Measurements from ENCODE around the gene C1QTNF8. TPM values are rescaled to one million over a fixed set of nuclear protein-coding genes. Genes with fewer than 3 reads are reported as not detected.

The C1QTNF8 gene
- total RNA-seq, 1 donor, result not detected

DNA sequence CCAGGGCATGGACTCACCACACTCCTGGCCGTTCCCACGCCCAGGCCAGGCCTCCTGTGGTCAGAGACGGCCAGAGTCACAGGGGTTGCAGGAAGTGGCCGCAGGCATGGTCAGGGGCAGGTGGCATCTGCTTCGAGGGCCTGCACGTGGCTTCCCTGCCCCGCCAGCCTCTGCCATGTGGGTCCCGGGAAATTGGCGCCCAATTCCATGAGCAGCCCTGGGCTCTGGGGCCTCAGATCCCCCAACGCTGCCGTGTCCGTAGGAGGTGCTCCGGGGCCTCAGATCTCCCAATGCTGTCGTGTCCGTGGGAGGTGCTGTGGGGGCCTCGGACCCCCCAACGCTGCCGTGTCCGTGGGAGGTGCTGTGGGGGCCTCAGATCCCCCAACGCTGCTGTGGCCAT is 33.1 kb downstream of the C1QTNF8 start:
- Histone ChIP-seq H4K20me1 (ENCODE audit: insufficient read depth, low read length) (no peaks in the 10 kb centered on the region), H2AFZ (ENCODE audit: low read length) (no peak overlapping the region), H3K27me3 (ENCODE audit: insufficient read depth, low read length) (peaks cover 14% of the 10 kb centered on the region), H3K4me2 (ENCODE audit: insufficient read depth, low read length) (no peak overlapping the region), H3K4me3 (ENCODE audit: insufficient read depth, low read length) (no peak overlapping the region), H3K36me3 (ENCODE audit: insufficient read depth, low read length) (no peaks in the 10 kb centered on the region), H3K9me3 (ENCODE audit: low read depth, low read length) (no peaks in the 10 kb centered on the region), H3K79me2 (ENCODE audit: insufficient read depth, low read length) (no peaks in the 10 kb centered on the region), H3K27ac (ENCODE audit: low read depth, low read length) (no peak overlapping the region), H3K4me1 (ENCODE audit: insufficient read depth, low read length) (no peaks in the 10 kb centered on the region)
- DNase-seq (ENCODE audit: insufficient read length, low spot score, missing footprints), result no peak
- TF ChIP-seq, protein P1, sequence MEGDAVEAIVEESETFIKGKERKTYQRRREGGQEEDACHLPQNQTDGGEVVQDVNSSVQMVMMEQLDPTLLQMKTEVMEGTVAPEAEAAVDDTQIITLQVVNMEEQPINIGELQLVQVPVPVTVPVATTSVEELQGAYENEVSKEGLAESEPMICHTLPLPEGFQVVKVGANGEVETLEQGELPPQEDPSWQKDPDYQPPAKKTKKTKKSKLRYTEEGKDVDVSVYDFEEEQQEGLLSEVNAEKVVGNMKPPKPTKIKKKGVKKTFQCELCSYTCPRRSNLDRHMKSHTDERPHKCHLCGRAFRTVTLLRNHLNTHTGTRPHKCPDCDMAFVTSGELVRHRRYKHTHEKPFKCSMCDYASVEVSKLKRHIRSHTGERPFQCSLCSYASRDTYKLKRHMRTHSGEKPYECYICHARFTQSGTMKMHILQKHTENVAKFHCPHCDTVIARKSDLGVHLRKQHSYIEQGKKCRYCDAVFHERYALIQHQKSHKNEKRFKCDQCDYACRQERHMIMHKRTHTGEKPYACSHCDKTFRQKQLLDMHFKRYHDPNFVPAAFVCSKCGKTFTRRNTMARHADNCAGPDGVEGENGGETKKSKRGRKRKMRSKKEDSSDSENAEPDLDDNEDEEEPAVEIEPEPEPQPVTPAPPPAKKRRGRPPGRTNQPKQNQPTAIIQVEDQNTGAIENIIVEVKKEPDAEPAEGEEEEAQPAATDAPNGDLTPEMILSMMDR (IDR thresholded peaks at IDR 0.05; ENCODE audit: extremely low read depth, low read depth, low read length), result no peak

DNA sequence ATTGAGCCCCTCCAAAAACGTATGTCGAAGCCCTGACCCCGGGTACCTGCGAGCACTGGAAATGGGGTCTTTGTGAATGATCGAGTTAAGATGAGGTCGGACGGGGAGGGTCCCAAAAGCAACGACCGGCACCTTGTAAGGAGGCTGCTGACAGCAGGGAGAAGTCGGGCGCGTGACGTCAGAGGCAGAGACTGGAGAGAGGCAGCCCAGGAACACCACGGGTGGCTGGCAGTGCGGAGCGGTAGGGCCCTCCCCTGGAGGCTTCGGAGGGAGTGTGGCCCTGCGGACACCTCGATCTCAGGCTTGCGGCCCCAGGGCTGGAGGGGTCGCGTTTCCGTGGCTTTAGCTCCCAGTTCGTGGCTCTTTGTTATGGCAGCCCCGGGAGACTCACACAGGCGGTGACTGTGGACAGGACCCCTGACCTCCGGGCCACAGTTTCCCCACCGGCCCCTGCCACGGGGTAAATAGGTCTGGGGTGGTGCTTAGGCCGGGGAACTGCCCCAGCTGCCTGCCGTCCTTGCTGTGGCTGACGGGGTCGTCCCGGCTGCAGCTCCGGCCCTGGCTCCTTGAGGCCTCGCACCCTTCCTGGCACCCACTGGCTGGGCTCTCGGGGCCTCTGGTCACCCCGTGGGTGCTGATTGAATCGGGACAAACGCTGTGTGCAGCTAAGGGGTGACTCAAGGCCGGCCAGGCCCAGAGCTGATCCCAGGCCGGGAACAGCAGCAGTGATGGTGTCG is 34.1 kb downstream of the C1QTNF8 start:
- Histone ChIP-seq H3K36me3 (ENCODE audit: insufficient read depth, low read length) (no peaks in the 10 kb centered on the region), H4K20me1 (ENCODE audit: insufficient read depth, low read length) (no peaks in the 10 kb centered on the region), H3K4me2 (ENCODE audit: insufficient read depth, low read length) (no peak overlapping the region), H3K27me3 (ENCODE audit: insufficient read depth, low read length) (peaks cover 10% of the 10 kb centered on the region), H2AFZ (ENCODE audit: low read length) (no peak overlapping the region), H3K27ac (ENCODE audit: low read depth, low read length) (no peak overlapping the region), H3K4me3 (ENCODE audit: insufficient read depth, low read length) (no peak overlapping the region), H3K9me3 (ENCODE audit: low read depth, low read length) (no peaks in the 10 kb centered on the region), H3K79me2 (ENCODE audit: insufficient read depth, low read length) (no peaks in the 10 kb centered on the region), H3K4me1 (ENCODE audit: insufficient read depth, low read length) (no peaks in the 10 kb centered on the region)
- DNase-seq (ENCODE audit: insufficient read length, low spot score, missing footprints), result no peak
- TF ChIP-seq, protein P1 (IDR thresholded peaks at IDR 0.05; ENCODE audit: extremely low read depth, low read depth, low read length), result no peak

DNA sequence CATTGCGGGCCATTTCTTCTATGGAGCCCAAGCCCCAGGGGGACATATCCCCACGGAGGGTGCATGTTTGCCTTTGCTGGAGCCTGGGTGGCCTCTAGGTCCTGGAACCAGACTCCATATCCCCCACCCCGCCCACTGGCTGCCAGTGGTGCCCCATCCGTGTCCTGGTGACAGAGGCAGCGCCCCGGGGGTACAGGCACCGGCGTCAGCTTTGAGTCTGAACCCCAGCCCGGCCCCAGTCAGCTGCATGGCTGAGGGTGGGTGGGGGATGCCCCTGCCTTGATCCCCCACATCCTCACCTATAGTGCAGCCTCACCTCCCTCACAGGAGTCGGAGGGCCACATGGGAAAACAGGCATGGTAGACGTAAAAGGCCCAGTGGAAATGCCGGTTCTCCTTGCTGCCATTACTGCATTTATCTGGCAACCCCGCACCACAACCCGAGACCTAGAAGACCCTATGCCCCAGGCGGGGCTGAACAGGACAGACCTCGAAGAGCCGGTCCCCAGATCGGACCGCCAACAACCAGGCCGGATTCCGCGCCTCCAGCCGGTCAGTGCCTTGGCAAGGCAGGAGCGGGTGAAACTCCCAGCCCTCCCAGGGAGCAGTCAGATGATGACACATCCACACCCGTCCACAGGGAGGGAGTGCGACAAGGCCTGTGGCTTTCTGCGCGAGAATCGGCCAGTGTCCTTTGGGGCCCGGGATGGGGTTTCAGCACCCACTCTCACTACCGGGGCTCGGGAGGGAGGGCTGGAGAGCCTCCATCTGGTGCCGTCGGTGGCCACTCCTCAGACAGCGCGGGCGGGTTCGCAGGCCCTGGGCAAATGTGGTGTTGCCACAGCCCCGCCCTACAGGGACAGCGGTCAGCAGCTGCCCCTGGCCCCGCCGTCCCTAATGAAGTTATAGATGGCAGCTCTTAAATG is 35.4 kb downstream of the C1QTNF8 start:
- Histone ChIP-seq H3K4me3 (ENCODE audit: insufficient read depth, low read length) (no peak overlapping the region), H3K4me2 (ENCODE audit: insufficient read depth, low read length) (no peak overlapping the region), H3K36me3 (ENCODE audit: insufficient read depth, low read length) (no peaks in the 10 kb centered on the region), H3K4me1 (ENCODE audit: insufficient read depth, low read length) (no peaks in the 10 kb centered on the region), H3K79me2 (ENCODE audit: insufficient read depth, low read length) (no peaks in the 10 kb centered on the region), H3K9me3 (ENCODE audit: low read depth, low read length) (no peaks in the 10 kb centered on the region), H3K27me3 (ENCODE audit: insufficient read depth, low read length) (peaks cover 6% of the 10 kb centered on the region), H3K27ac (ENCODE audit: low read depth, low read length) (no peak overlapping the region), H2AFZ (ENCODE audit: low read length) (no peak overlapping the region), H4K20me1 (ENCODE audit: insufficient read depth, low read length) (no peaks in the 10 kb centered on the region)
- DNase-seq (ENCODE audit: insufficient read length, low spot score, missing footprints), result no peak
- TF ChIP-seq, protein P1 (IDR thresholded peaks at IDR 0.05; ENCODE audit: extremely low read depth, low read depth, low read length), result no peak

DNA sequence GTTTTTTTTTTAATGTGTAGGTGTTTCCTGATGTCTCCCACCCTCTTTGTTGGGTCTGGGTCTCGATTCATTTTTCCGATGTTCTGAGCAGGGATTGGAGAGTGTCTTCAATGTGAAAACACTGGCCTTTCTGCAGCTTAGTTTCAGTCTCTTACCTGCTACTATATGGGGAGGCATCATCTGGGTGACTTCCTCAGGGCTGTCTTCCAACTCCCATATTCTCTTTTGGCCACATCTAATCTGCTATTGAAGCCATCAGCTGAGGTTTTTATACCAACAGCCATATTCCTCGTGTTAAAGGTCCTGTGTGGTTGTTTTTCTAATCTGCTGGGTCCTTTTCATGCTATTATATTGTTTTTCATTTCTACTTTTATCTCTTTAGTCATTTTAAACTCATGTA is 36.7 kb downstream of the C1QTNF8 start:
- Histone ChIP-seq H3K4me2 (ENCODE audit: insufficient read depth, low read length) (no peak overlapping the region), H3K79me2 (ENCODE audit: insufficient read depth, low read length) (no peaks in the 10 kb centered on the region), H3K36me3 (ENCODE audit: insufficient read depth, low read length) (no peaks in the 10 kb centered on the region), H3K27ac (ENCODE audit: low read depth, low read length) (no peak overlapping the region), H3K4me1 (ENCODE audit: insufficient read depth, low read length) (no peaks in the 10 kb centered on the region), H2AFZ (ENCODE audit: low read length) (no peak overlapping the region), H3K9me3 (ENCODE audit: low read depth, low read length) (no peaks in the 10 kb centered on the region), H4K20me1 (ENCODE audit: insufficient read depth, low read length) (no peaks in the 10 kb centered on the region), H3K27me3 (ENCODE audit: insufficient read depth, low read length) (peaks cover 3% of the 10 kb centered on the region), H3K4me3 (ENCODE audit: insufficient read depth, low read length) (no peak overlapping the region)
- TF ChIP-seq, protein P1 (IDR thresholded peaks at IDR 0.05; ENCODE audit: extremely low read depth, low read depth, low read length), result no peak
- no peak for DNase-seq (ENCODE audit: insufficient read length, low spot score, missing footprints)
